GM12892 (cell line): ENCODE results near the gene ASB6.
"Not testable (repeated sequence)": the region's sequence is repeated elsewhere in the genome, so short reads cannot be mapped to it uniquely, and the experiment has no call there.

Source experiments
- DNase-seq: peaks from one replicate; pipeline ENCODE4 v3.0.0; 2011; ENCODE audit not compliant: insufficient read length
- FAIRE-seq: peaks from 2 replicates; lab custom pipeline; 2011; peaks lifted over from hg19 to GRCh38; lab: Jason Lieb, UNC
- POLR2A ChIP-seq: IDR thresholded peaks from 2 replicates; pipeline ENCODE4 v1.6.1; 2011; ENCODE audit warnings: low read depth, low read length, control low read depth
- POLR2AphosphoS5 ChIP-seq: IDR thresholded peaks from 2 replicates; pipeline ENCODE4 v1.6.1; 2011; ENCODE audit warnings: low read depth, low read length, control low read depth
- TAF1 ChIP-seq: IDR thresholded peaks from 2 replicates; pipeline ENCODE4 v1.6.1; 2011; ENCODE audit warnings: low read depth, mild to moderate bottlenecking, control low read depth, low read length, borderline replicate concordance

Gene ASB6

DNA sequence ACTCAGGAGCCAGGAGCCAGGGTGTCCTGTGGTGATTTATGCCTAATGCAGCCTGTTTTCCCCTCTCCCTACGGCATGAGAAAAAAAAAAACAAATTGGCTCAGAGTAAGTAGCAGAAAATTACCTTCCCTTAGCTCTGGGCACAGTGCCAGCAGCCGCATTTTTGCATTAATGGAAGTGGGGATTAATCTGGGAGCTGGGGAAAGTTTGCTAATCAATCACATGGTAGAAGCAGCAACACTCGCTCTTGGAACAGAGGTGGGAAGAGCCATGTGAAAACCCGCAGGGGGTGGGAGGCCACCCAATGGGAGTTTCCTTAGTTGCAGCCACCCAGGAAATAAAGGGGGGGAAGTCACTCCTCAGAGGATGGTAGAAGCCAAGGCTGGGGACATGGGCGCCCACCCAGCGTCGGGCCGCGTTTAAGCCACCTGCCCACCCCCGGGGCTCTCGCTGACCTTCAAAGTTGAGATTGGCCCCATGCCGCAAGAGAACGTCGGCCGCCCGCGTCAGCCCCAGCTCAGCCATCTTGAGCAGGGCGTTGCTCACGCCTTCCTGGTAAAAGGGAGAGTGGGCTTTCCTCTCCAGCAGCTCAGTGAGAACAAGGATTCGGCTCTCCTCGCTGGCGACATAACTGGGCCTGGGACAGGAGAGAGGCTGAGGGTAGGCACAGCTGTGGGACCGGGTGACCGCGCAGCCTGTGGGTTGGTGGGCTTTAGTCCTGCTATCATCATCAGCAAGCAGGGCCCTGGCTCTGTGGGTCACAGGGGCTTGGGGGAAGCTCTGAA is 1.7 kb downstream of the ASB6 start:
- DNase-seq (no peak), FAIRE-seq (no peak)
- TF ChIP-seq POLR2AphosphoS5 (no peak), TAF1 (no peak), POLR2A (no peak)

DNA sequence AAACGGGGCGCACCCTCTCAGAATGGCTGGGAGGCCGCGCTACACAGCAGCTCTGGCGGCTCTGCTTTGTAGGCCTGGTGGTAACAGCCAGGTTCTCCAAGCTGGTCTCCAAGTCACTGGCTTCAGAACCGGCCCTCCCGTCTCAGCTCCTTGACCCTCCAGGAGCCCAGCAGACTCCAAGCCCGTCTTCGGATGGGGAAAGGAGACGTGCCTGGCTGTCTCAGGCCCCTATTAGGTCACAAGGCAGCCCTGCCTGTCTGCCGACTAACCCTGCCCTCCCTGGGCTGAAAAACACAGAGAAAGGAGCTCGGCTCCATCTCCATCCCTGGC is 2.2 kb downstream of the ASB6 start:
- FAIRE-seq, result no peak
- TF ChIP-seq TAF1, result no peak
- TF ChIP-seq POLR2AphosphoS5, result no peak
- no peak for TF ChIP-seq POLR2A
- DNase-seq, result no peak

DNA sequence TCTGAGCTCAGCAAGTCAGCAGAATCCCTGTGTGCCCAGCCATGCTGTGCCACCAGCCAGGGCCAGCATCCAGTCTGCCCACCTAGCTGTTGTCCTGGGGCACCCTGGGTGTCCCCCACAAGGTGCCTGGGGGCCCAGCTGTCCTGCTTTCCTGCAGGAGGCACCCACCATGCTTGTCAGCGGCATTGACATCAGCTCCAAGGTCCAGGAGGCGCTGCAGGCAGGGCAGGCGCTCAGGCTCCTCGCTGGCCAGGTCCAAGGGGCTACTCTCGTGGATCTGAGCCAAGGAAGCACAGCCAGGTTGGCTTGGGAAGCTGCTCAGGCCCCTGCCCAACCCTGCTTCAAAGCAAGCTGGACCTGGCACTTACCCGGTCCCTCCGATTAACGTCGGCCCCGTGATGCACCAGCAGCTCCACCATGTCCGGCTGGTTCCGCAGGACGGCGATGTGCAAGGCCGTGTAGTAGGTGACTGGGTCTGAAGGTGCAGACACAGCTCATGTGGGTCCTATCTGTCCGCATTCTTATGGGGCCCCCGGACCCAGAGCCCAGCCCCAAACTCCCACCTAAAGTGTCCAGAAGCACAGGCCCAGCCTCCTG is 2.8 kb downstream of the ASB6 start:
- DNase-seq (no peak), FAIRE-seq (no peak)
- no peak for TF ChIP-seq POLR2A
- TF ChIP-seq TAF1, result no peak
- TF ChIP-seq POLR2AphosphoS5, result no peak

DNA sequence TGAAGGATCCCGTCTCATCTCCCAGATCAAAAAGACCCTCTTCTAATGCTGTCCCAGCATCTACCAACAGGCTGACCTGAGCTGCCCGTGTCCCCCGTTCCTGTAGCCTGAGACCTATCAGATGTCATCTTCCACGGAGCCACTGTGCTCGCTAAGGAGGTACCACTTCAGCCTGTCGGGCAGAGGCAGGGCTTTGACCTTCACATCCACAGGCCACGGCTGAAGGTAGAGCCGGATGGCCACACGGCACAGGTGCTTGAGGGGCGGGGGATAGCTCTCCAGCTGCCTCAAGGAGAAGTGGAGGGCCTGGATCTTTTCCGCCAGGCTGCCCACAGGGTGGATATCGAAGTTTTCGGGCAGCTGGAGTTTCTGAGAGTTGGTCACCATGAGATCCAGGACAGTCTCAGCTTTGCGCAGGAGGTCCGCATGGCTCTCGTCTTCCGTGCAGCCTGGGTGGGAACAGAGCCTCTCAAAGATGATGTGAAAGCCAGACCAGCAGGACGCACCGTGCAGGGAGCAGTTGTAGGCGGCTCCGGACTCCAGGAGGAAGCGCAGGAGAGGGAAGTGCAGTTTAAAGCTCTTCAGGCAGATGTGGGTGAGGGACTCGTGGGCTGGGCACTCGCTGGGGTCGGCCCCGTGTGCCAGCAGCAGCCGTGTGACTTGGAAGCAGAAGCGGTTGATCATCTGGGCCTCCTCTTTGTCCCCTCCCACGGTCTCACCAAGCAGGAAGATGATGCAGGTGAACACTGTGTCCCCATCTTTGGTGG is 4.1 kb downstream of the ASB6 start:
- DNase-seq, result no peak
- TF ChIP-seq POLR2AphosphoS5, result no peak
- TF ChIP-seq POLR2A, result no peak
- TF ChIP-seq TAF1, result no peak
- no peak for FAIRE-seq

DNA sequence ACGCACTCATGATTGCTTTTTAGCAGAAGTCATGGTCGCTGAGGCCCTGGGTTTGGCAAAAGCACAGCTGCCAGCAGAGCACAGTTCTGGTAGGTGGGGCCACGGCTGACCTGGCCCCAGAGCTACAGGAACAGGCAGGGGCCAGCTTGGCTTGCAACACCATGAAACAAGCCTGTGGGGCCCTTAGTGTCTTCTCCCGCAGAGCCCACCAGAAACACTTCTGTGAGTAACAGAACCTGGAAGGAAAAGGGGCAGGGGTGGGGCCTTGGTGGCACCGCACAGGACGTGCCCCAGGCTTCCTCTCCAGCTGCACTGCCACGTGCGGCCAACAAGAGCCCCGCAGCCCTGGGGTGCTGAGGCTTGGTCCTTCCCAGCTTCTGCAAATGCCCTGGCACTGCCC is 4.8 kb downstream of the ASB6 start:
- TF ChIP-seq POLR2A (no peak; the same call in 1 of the 2 replicates), POLR2AphosphoS5 (no peak; the same call in 1 of the 2 replicates), TAF1 (no peak)
- FAIRE-seq (no peak), DNase-seq (no peak)

DNA sequence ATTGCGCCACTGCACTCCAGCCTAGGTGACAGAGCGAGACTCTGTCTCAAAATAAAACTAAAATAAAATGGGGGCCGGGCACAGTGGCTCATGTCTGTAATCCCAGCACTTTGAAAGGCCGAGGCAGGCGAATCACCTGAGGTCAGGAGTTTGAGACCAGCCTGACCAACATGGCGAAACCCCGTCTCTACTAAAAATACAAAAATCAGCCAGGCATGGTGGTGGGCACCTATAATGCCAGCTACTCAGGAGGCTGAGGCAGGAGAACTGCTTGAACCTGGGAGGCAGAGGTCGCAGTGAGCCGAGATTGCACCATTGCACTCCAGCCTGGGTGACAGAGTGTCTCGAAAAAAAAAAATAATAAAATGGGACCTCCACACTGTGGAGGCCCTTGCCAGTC is 5.6 kb downstream of the ASB6 start:
- not testable (repeated sequence) for DNase-seq, FAIRE-seq

DNA sequence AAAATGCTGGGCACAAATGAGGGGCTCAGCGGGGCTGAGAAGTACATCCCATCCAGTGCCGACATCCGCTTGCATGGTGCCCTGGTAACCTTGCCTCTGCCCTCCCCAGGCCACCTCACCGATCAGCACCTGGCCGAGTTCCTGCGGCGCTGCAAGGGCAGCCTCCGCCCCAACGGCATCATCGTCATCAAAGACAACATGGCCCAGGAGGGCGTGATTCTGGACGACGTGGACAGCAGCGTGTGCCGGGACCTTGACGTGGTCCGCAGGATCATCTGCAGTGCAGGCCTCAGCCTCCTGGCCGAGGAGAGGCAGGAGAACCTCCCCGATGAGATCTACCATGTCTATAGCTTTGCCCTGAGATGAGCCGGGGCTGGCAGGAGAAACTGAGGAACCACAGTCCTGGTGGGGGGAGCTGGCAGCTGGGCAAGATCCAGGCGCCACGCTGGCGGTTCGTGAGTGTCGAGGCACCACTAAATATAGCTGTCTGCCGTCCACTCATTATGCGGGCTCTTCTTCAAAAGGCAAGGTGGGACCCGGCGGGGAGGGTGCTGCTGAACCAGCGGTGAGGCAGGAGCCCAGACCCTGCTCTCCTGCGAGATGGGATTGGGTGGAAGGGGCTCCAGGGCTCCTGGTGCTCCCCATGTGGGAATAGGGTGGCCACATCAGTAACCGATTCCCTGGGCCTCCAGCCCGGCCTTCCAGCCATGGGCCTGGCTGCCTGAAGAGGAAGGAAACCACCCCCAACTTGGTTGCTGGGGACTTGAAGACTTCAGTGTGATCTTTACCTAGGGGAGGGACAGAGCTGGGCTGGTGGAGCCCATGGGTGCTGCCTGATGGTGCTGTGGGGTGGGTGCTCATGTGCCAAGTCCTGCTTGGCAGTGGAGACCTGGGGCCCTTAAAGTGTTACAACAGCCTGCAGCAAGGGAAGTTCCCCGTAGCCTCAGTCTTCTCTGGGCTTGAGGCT is 6.6 kb downstream of the ASB6 start:
- no peak; the same call in 1 of the 2 replicates for TF ChIP-seq POLR2AphosphoS5
- TF ChIP-seq POLR2A, result no peak; the same call in 1 of the 2 replicates
- no peak for TF ChIP-seq TAF1
- no peak for FAIRE-seq
- no peak for DNase-seq

DNA sequence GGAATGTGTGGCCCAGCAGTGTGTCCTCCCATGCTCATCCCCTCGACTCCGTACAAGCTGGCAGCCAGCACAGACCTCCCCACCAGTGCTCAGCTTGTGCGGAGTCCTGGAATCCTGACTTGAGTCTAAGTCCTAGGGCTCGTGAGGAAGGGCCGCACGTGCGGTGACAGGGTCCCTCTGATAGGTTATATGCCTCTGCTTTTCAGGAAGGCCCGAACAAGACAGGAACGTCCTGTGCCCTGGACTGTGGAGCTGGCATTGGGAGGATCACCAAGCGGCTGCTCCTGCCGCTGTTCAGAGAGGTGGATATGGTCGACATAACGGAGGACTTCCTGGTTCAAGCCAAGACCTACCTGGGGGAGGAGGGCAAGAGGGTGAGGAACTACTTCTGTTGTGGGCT is 8.1 kb downstream of the ASB6 start:
- DNase-seq, result no peak
- TF ChIP-seq TAF1, result no peak
- TF ChIP-seq POLR2AphosphoS5, result no peak
- no peak for TF ChIP-seq POLR2A
- FAIRE-seq, result no peak

DNA sequence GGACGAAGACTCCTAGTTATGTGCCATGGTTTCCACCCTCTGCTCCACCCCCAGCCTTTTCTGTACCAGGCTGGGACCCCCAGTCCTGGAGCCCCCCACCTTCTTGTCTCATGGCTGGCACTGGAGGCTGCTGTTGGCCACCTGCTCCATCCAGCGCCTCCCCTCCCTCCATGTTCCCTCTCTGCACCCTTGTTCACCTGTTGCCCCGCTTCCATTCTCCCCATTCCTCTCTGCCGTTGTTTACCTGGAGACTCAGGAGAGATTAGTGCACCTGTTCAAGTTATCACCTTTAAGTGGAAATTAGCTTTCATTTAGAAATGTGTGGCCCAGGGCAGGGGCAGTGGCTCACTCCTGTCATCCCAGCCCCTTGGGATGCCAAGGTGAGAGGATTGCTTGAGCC is 8.7 kb downstream of the ASB6 start:
- FAIRE-seq (no peak), DNase-seq (no peak)
- TF ChIP-seq POLR2AphosphoS5, result no peak
- no peak for TF ChIP-seq POLR2A
- TF ChIP-seq TAF1, result no peak

DNA sequence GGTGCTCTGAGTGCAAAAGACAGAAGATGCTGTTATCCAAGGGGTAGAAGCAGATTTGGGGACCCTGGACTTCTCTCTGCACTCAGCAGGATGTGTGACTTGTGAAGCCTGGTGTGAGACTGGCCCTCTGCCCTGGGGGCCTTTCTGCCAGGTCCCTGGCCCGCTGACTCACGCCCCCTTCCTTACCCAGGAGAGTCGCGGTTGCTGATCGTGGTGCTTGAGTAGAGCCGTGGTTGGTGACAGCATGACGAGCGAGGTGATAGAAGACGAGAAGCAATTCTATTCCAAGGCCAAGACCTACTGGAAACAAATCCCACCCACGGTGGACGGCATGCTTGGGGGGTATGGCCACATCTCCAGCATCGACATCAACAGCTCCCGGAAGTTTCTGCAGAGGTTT is 9.5 kb downstream of the ASB6 start:
- TF ChIP-seq POLR2A (no peak), POLR2AphosphoS5 (no peak)
- FAIRE-seq (no peak), DNase-seq (no peak)

DNA sequence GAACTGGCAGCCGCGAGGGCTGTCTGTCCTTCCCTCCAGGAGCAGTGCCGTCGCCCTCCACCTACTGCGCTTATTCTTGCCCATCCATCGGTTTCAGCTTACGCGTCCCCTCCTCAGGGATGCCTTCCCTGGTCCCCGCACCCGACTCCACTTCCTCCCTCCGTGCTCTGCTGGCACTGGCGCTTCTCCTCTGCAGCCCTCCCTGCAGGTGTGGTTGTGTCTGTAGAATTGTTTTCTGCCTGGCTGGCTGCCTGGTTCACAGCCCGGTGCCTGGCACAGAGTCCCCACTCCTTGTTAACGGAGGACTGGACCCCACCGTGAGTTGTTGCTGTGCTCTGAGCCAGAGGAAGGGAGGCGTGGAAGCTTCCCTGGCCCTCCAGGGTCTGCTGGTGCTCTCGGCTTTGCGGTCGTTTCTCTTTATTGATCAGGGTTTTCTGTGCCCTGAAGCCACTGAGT is 10.2 kb downstream of the ASB6 start:
- DNase-seq, result no peak
- FAIRE-seq, result no peak
- no peak for TF ChIP-seq POLR2AphosphoS5
- no peak for TF ChIP-seq TAF1
- TF ChIP-seq POLR2A, result no peak
